HG02973 (cell line): Measurements from ENCODE around the gene FOXN3.

ENCODE experiments used
- ATAC-seq: cut with Tn5 transposase; IDR thresholded peaks from one replicate; pipeline ENCODE4 v1.9.1; 2021; ENCODE audit warnings: moderate library complexity; ENCODE audit not compliant: unreplicated experiment

Gene FOXN3

GRCh38 chr14:89143595-89143994, 273.4 kb downstream of the FOXN3 start:
- ATAC-seq: no peak

DNA sequence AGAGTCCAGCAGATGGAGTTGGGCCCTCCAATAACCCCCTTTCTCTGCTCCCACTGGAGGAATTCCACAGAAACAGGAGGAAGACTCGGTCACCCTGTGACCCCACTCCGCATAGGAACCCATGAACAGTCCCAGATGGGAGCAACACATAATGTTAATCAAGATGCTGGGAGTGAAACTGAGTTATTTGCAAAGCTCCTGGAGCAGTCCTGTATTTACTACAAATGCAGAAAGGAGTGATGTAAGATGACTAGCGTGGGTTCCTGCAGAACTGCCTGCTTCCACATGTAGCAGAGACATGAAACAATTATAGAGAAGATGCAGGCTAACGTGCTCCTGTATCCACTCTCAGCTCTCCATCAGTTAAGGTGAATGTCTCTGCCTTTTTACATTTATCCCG, 274.7 kb downstream of the FOXN3 start:
- ATAC-seq: no peak

DNA sequence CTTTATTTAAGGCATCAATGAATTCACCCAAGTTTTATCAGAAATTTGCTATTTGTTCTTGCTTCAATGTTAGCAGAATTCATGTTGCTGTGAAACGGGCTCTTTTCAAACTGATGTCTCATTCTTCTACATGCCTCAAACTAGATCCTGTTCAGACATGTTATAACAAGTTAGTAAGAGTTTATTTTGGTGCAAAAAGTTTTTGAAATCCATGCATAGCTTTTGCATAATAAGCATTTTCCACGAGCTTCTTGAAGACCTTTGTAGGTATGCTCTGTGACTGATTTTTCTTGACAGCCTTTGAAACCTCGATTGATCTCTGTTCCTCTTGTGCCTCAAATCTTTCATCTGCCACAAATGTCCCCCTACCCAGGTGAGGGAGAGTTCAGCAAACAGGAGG, 275.2 kb downstream of the FOXN3 start:
- no peak for ATAC-seq

DNA sequence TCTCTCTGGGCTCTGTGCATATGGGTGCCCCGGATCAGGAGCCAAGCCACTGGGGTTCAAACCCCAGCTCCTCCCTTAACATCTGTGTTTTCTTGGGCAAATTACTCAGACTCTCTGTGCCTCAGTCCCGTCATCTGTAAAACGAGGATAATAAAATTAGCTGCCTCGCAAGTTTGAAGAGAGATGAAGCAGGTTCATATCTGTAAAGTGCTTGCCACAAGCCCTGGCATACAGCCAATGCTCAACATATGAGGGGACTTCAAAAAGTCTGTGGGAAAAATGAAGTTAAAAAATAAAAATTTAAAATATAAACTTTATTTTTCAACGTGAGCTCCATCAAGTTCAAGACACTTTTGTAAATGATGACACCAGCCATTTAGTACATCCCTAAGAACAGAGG, 276.7 kb downstream of the FOXN3 start:
- no peak for ATAC-seq

DNA sequence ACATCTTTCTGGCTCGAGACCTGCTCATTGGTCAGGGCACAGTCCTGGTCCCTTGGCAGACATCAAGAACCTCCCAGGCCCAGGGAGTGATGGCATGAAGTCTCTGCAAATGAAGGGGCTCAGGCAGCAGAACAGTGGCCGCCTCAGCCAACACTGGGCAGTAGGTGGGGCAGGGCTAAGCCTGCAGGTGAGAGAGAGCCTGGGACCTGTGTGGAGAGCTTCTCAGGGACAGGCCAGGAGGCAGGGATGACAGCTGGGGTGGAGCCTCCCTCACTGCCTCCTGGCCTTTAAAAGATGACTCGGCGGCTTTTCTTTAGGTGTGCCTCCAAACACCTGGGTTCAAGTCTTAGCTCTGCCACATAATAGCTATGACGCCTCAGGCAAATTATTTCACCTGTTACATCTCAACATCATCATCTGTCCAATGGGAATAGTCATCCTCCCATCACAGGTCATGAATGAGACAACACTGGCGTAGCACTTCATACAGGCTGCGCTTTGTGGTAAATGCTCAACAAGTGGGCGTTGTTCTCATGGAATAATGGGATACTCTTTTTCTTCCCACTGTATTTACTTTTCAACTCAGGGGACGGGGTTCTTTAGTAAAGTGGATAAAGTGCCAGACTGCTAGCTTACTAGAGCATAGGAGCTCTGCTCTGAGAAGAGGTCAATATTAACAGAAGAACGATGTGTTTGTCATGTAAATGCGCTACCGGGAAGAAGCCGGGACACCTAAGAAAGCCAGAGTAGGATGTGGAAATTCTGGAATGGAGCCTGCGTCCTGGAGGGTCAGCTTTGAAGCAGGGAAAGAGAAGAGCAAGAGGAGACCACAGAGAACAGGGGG, 277.4 kb downstream of the FOXN3 start:
- ATAC-seq: no peak

DNA sequence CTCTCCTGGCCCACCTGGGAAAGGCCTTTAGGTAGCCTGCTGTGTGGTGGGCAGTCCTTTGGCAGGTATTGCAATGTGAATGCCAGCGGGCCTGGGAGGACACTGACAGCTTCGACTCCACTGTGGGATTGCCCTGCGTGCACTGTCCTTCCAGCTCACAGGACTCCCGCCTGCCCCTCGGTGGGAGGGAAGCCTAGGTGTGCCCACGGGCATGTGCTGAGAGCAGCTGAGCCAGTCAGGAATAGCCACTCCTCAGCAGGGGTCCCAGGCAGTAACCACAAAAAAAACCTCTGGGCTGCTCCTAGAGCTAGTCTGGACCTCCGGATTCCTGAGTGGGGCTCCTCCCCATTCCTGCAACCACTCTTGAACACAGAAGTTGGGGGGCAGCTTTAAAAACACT, 278.2 kb downstream of the FOXN3 start:
- ATAC-seq: no peak

- no peak for ATAC-seq
Measured at GRCh38 chr14:89137526-89138163, 279.4 kb downstream of the FOXN3 start.

DNA sequence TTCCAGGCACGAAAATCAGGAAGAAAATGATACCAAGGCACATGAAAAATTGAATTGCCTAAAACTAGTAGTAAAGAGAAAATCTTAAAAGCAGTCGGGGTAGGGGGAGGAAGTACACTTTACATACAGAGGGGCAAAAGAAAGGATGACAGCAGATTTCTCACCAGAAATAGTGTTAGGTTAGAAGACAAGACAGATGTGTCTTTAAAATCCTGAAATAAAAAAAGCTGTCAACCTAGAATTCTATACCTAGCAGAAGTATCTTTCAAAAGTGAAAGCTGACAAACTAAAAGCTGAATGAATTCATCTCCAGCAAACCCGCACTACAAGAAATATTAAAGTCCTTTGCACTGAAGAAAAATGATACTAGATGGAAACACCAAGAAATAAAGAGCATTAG, 280.4 kb downstream of the FOXN3 start:
- ATAC-seq: no peak

DNA sequence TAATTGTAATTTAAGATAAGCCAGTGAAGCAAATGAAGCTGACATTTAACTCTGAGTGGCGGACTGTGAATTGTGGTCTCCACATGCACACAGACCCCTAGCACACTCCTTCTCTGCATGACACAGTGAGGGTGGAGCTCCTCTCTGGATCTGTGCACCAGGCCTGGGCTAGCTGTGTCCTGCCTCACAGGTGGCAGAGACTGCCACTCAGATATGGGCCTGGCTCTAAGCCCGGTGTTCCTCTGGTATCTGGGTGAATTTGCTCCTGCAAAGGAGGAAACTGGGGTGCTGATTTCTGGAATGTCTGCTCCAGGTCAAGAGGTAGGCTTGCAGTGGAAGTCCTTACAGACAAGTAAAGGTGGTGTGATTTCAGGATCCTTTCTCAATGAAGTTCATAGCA, 282.4 kb downstream of the FOXN3 start:
- no peak for ATAC-seq

DNA sequence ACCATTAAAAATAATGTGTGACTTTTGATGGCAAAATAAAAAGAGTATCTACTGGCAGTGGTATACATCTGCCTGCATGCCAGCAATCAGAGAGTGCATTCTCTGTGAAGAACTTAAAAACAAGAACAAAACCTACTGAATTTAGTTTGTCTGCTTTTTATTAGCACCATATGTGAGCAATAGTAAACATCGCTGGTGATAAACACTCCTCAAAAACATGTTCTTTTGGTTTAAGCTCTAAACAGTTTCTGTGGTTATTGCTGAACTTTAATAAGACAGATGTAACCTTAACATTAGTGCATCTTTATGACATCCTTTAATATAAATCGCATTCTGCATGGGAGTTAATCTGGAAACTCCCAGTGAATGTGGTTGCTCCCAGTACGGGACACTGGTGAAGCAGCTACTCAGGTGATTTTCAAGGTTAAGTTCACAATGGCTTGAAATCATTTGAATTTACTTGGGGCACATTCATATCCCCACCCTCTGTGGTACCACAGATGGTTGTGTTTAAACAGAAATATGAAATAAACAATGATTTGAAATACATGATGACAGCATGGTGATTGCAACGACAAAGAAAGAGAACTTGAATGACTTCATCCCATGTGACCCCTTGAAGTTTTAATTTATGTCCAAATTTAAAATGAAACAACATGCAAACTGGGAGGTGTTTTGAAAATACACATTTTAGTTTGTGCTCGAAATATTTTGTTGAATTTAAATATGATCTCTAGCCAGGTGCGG, 285.9 kb downstream of the FOXN3 start:
- ATAC-seq: no peak

DNA sequence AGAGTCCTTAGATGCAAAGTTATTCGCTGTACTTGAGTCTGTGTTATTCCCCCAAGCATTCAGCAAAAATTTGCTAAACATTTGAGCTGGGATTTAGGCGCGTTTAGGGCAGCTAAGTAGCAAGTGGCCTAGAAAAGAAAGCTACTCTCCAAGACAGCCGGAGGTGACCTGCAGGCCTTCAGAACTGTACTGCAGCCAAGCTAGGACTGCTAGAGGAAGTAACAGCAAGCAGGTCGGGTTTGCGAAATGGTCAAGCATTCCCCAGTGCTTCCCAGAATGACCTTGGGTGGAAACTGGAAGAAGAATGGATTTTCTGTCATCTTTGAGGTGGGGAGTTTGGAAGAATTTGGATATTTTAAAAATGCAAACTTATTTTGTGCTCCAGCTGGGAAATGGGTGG, 287.5 kb downstream of the FOXN3 start:
- no peak for ATAC-seq

DNA sequence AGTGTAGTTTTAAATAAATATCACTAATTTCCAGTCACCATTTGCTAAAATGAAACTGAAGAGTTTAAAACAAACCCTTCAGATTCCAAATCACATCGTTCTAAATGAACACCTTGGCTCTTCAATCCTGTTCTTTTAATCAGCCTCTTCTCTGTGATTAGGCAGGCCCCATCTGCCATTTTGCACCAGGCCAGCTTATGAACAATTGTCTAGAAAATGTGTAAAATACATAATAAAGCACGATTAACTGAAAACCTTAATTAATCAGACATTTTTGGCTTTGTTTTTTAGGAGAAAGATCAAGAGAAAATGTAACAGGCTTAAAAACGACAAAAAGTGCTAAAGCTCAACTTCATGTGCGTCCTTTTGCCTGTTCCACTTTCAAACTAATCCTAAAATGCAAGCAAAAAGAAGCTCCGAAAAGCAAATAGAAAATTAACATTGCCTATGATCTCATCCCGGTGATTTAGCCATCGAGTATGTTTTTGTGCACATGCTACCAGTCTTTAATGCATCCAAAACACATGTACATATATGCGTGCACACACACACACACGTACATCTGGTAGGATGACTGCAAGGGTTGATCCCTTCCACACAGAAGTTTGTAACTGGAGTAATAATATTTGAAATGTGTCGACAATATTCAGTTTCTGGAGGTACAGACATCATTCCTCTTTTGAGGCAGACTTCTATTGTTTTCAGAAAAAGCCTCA, 288.6 kb downstream of the FOXN3 start:
- no peak for ATAC-seq

GRCh38 chr14:89126461-89126860, 290.6 kb downstream of the FOXN3 start:
- no peak for ATAC-seq

- no peak for ATAC-seq
Measured at GRCh38 chr14:89125216-89125615, 291.8 kb downstream of the FOXN3 start.

GRCh38 chr14:89123851-89124250, 293.2 kb downstream of the FOXN3 start:
- no peak for ATAC-seq

DNA sequence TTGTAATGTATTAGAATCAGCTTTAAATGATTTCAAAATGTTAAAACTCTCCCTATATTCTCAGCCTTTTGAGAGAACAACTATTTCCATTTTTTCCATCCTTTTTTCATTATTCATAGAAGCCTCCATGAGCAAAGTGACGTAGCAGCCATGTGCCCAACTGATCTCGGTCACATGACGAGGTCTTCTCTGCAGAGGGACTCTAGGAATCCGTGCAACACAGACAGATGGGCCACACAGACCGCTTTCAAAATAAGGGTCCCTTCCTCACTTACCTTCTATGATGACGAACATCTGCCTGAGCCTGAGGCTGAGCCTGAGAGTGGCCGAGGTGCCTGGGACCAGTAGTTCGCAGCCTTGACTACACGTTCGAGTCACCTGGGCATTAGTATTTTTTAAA, 293.8 kb downstream of the FOXN3 start:
- no peak for ATAC-seq

GRCh38 chr14:89121968-89122620, 294.9 kb downstream of the FOXN3 start:
- ATAC-seq: no peak

DNA sequence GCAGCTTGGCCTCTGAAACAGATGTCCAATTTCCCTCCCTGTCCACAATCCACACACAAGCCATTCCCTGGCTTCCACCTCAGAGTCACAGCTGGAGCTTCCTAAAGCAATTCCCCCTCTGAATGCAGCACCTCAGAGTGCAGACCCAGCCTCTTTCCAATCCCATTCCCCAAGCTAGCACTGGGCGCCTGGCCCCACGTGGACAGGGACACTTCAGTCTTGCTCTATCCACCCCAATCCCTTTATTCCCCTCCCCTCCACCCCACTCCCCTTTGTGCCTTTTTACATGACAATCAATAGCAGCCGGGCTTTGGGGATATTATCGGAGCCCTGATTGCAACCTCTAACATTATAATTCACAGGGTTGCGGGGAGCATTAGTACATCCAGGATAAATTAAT, 300.0 kb downstream of the FOXN3 start:
- ATAC-seq: no peak

- no peak for ATAC-seq
Measured at GRCh38 chr14:89114109-89114508, 302.9 kb downstream of the FOXN3 start.

GRCh38 chr14:89112720-89113119, 304.3 kb downstream of the FOXN3 start:
- ATAC-seq: no peak
